K562 (cell line): Measurements from ENCODE around the gene TUT1. TPM values are rescaled to one million over a fixed set of nuclear protein-coding genes. Genes with fewer than 3 reads are reported as not detected.

Experiments used
- CBX2 ChIP-seq: fragments of 200-600 bp; sonication (generic); IDR thresholded peaks from one replicate; pipeline ENCODE4 v1.6.1; 2012; ENCODE audit warnings: mild to moderate bottlenecking, low read length, inconsistent platforms; ENCODE audit not compliant: insufficient read depth, poor library complexity, severe bottlenecking
- DACH1 ChIP-seq: fragments of 450-650 bp; IDR thresholded peaks from 2 replicates; pipeline ENCODE4 v1.6.1; 2018; ENCODE audit not compliant: partially characterized antibody
- FUS ChIP-seq: fragments of 200-400 bp; formaldehyde crosslinking; optimal IDR thresholded peaks from 2 replicates; pipeline ENCODE3; 2017; ENCODE audit warnings: low read depth, low read length
- HEY1 ChIP-seq: fragments of 250-450 bp; sonication (Bioruptor Pico); IDR thresholded peaks from 2 replicates; pipeline ENCODE4 v1.5.0; 2020; ENCODE audit warnings: mild to moderate bottlenecking, moderate library complexity, borderline replicate concordance
- NFIX ChIP-seq: fragments of 250-450 bp; sonication (Bioruptor Pico); IDR thresholded peaks from 2 replicates; pipeline ENCODE4 v1.4.0; 2020; ENCODE audit warnings: low read depth, mild to moderate bottlenecking, moderate library complexity
- RBM14 ChIP-seq: fragments of 200-400 bp; formaldehyde crosslinking; IDR thresholded peaks from 2 replicates; pipeline ENCODE4 v1.6.1; 2018; ENCODE audit warnings: low read depth, mild to moderate bottlenecking, low read length, moderate library complexity, borderline replicate concordance; ENCODE audit not compliant: insufficient read depth
- ZKSCAN1 ChIP-seq: fragments of 150-350 bp; IDR thresholded peaks from 2 replicates; pipeline ENCODE4 v1.6.1; 2016; ENCODE audit warnings: low read depth, low read length
- ZNF12 ChIP-seq: sonication (generic); formaldehyde crosslinking; IDR thresholded peaks from 2 replicates; pipeline ENCODE4 v1.4.0; 2020; ENCODE audit warnings: mild to moderate bottlenecking, missing genetic modification reagents
- polyA plus RNA-seq, 8 experiments: library from polyadenylated mRNA; depleted of rRNA in 4 of 8; stranded (reverse) in 5 of 8; unstranded in 3 of 8; fragments of >200 nt; fragmentation: Nextera tagmentation in 2 of 8; fragmentation: Illumina TruSeq in 1 of 8; extraction: Ambion mirVana in 2 of 8; extraction: Trizol in 1 of 8; gene quantifications; 2 replicates each; pipeline versions ENCODE4 v1.2.1 to v1.2.3, GENCODE V29; 2011 to 2014; ENCODE audit warnings: inconsistent platforms in 1 of 8, missing spikeins in 1 of 8
- total RNA-seq, 7 experiments: library from RNA; depleted of rRNA in 6 of 7; stranded (reverse); fragments of >200 nt in 6 of 7; fragmentation: Illumina TruSeq in 2 of 7; extraction: Trizol in 2 of 7; gene quantifications; 2 replicates each; pipeline versions ENCODE4 v1.2.1 to v1.2.3, GENCODE V29; 2011 to 2021; ENCODE audit warnings: low replicate concordance in 1 of 7
- TF ChIP-seq, protein P1 (sequence below): fragments of 450-650 bp; IDR thresholded peaks from one replicate; pipeline ENCODE4 v1.6.1; 2018; ENCODE audit warnings: mild to moderate bottlenecking, moderate library complexity; ENCODE audit not compliant: partially characterized antibody
- TF ChIP-seq, protein P2 (sequence below): fragments of 250-450 bp; sonication (Bioruptor Pico); IDR thresholded peaks from 2 replicates; pipeline ENCODE4 v1.4.0; 2020
- TF ChIP-seq, protein P3 (sequence below), 3 experiments: fragments of 200-800 bp in 1 of 3; fragments of 250-450 bp in 1 of 3; fragments of 450-650 bp in 1 of 3; sonication (Bioruptor Pico) in 1 of 3; sonication (Bioruptor generic) in 1 of 3; formaldehyde crosslinking in 1 of 3; IDR thresholded peaks; 2 replicates each; pipeline versions ENCODE4 v1.6.1 to v1.8.0; 2016 to 2022; ENCODE audit warnings: mild to moderate bottlenecking in 2 of 3, missing genetic modification characterization in 2 of 3, missing compliant biosample characterization in 1 of 3, moderate library complexity in 1 of 3
- TF ChIP-seq, protein P4 (sequence below): fragments of 250-450 bp; sonication (Bioruptor Pico); IDR thresholded peaks from 2 replicates; pipeline ENCODE4 v1.5.0; 2021; ENCODE audit warnings: mild to moderate bottlenecking, borderline replicate concordance

The TUT1 gene
- total and polyA plus RNA-seq, 9 of the 15 experiments (the other 6 are each of a cell fraction or from before 2014, with no cell fraction given), result 0.66 to 44.3 (median 15.7) TPM

DNA sequence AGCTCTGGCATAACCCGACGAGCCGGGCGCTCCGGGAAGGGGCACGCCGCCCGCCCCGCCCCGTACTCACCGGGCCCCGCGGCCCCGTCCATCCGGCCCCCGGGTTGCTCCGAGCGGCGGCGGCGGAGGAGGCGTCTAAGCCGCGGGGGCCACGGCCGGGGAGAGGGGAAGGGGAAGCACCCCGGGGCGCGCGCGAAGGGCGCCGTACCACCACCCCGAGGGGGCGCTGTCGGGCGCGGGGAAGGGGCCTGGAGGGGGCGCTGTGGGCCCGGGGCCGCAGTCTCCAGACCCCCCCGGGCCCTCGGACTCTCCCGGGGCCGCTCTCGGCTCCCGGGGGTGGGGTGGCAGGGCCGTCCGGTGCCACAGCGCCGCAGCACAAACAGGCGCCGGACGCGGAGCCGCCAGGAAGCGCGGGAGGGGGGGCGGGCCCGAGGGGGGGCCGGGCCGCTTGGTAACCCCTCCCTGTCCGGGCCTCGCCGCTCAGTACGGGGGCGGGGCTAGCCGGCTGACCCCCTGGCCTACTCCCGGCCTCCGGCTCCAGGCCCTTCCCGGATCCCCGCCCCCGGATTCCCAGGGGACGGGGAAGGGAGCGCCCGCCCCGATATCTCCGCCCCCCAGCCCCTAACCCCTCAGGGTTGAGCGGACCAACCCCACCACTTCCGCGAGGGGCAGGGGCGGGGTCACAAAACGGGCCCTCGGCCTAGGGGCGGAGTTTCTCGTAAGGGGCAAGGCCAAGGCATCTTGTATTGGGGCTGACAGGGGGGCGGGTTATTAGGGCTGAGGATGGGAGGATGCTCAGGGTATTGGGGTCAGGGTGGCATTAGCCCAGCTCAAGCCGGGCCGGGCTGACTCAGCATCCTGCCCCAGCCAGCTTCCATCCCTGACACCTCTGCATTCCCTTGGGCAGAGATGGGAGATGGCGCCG, 21.3 kb upstream of the TUT1 start, which contains the start of the genes EML3 and ROM1 (continued):
- TF ChIP-seq, protein P1, sequence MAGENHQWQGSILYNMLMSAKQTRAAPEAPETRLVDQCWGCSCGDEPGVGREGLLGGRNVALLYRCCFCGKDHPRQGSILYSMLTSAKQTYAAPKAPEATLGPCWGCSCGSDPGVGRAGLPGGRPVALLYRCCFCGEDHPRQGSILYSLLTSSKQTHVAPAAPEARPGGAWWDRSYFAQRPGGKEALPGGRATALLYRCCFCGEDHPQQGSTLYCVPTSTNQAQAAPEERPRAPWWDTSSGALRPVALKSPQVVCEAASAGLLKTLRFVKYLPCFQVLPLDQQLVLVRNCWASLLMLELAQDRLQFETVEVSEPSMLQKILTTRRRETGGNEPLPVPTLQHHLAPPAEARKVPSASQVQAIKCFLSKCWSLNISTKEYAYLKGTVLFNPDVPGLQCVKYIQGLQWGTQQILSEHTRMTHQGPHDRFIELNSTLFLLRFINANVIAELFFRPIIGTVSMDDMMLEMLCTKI, result no peak
- TF ChIP-seq ZKSCAN1 (no peak), DACH1 (no peak), CBX2 (no peak), HEY1 (CRISPR knock-in tag) (no peak), FUS (no peak), RBM14 (no peak), NFIX (CRISPR knock-in tag) (no peak), ZNF12 (CRISPR knock-in tag) (no peak)
- TF ChIP-seq, protein P2, sequence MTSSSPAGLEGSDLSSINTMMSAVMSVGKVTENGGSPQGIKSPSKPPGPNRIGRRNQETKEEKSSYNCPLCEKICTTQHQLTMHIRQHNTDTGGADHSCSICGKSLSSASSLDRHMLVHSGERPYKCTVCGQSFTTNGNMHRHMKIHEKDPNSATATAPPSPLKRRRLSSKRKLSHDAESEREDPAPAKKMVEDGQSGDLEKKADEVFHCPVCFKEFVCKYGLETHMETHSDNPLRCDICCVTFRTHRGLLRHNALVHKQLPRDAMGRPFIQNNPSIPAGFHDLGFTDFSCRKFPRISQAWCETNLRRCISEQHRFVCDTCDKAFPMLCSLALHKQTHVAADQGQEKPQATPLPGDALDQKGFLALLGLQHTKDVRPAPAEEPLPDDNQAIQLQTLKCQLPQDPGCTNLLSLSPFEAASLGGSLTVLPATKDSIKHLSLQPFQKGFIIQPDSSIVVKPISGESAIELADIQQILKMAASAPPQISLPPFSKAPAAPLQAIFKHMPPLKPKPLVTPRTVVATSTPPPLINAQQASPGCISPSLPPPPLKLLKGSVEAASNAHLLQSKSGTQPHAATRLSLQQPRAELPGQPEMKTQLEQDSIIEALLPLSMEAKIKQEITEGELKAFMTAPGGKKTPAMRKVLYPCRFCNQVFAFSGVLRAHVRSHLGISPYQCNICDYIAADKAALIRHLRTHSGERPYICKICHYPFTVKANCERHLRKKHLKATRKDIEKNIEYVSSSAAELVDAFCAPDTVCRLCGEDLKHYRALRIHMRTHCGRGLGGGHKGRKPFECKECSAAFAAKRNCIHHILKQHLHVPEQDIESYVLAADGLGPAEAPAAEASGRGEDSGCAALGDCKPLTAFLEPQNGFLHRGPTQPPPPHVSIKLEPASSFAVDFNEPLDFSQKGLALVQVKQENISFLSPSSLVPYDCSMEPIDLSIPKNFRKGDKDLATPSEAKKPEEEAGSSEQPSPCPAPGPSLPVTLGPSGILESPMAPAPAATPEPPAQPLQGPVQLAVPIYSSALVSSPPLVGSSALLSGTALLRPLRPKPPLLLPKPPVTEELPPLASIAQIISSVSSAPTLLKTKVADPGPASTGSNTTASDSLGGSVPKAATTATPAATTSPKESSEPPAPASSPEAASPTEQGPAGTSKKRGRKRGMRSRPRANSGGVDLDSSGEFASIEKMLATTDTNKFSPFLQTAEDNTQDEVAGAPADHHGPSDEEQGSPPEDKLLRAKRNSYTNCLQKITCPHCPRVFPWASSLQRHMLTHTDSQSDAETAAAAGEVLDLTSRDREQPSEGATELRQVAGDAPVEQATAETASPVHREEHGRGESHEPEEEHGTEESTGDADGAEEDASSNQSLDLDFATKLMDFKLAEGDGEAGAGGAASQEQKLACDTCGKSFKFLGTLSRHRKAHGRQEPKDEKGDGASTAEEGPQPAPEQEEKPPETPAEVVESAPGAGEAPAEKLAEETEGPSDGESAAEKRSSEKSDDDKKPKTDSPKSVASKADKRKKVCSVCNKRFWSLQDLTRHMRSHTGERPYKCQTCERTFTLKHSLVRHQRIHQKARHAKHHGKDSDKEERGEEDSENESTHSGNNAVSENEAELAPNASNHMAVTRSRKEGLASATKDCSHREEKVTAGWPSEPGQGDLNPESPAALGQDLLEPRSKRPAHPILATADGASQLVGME (CRISPR knock-in tag), result no peak
- TF ChIP-seq, protein P3, sequence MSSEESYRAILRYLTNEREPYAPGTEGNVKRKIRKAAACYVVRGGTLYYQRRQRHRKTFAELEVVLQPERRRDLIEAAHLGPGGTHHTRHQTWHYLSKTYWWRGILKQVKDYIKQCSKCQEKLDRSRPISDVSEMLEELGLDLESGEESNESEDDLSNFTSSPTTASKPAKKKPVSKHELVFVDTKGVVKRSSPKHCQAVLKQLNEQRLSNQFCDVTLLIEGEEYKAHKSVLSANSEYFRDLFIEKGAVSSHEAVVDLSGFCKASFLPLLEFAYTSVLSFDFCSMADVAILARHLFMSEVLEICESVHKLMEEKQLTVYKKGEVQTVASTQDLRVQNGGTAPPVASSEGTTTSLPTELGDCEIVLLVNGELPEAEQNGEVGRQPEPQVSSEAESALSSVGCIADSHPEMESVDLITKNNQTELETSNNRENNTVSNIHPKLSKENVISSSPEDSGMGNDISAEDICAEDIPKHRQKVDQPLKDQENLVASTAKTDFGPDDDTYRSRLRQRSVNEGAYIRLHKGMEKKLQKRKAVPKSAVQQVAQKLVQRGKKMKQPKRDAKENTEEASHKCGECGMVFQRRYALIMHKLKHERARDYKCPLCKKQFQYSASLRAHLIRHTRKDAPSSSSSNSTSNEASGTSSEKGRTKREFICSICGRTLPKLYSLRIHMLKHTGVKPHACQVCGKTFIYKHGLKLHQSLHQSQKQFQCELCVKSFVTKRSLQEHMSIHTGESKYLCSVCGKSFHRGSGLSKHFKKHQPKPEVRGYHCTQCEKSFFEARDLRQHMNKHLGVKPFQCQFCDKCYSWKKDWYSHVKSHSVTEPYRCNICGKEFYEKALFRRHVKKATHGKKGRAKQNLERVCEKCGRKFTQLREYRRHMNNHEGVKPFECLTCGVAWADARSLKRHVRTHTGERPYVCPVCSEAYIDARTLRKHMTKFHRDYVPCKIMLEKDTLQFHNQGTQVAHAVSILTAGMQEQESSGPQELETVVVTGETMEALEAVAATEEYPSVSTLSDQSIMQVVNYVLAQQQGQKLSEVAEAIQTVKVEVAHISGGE (CRISPR knock-in tag; IDR thresholded peaks at IDR 0.05), result peak in 2 of 3 experiments; percentile 51 to 88; a peak in 4 of 6 replicates
- TF ChIP-seq, protein P4, sequence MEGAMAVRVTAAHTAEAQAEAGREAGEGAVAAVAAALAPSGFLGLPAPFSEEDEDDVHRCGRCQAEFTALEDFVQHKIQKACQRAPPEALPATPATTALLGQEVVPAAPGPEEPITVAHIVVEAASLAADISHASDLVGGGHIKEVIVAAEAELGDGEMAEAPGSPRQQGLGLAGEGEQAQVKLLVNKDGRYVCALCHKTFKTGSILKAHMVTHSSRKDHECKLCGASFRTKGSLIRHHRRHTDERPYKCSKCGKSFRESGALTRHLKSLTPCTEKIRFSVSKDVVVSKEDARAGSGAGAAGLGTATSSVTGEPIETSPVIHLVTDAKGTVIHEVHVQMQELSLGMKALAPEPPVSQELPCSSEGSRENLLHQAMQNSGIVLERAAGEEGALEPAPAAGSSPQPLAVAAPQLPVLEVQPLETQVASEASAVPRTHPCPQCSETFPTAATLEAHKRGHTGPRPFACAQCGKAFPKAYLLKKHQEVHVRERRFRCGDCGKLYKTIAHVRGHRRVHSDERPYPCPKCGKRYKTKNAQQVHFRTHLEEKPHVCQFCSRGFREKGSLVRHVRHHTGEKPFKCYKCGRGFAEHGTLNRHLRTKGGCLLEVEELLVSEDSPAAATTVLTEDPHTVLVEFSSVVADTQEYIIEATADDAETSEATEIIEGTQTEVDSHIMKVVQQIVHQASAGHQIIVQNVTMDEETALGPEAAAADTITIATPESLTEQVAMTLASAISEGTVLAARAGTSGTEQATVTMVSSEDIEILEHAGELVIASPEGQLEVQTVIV (CRISPR knock-in tag), result no peak
